Fibroblast of pulmonary artery (primary cell): ENCODE data around the gene GPR107.

Experiments used
- DNase-seq: peaks from one replicate; pipeline ENCODE4 v3.0.0-alpha.2; 2010; ENCODE audit warnings: low read depth
- H3K4me3 ChIP-seq: replicated peaks from 2 replicates; pipeline ENCODE4 v1.5.1; 2011; ENCODE audit warnings: low read depth, mild to moderate bottlenecking, control low read depth, low read length, moderate library complexity
- TF ChIP-seq, protein P1 (sequence below): IDR thresholded peaks from 2 replicates; pipeline ENCODE4 v1.5.1; 2011; ENCODE audit warnings: mild to moderate bottlenecking, control low read depth, low read length, inconsistent platforms; ENCODE audit errors: missing control alignments

Gene GPR107

DNA sequence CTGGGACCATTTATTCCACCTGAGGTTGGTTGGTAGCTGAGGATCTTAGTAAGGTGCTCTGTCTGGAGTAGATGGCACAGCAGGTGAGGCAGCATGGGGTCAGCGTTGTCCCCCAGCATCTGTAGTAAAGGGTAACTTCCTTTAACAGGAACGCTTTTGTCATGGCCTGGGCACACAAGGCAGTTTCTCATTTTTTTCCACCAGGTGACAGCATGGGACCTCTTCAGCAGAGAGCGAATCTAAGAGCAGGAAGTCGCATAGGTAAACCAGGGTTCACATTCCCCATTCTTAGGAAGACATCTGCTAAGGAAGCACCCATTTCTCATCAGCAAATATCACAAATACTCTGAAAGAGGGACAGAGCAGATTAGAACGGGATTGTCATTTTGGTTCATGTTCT is 56.5 kb downstream of the GPR107 start:
- no peak for DNase-seq
- TF ChIP-seq, protein P1, sequence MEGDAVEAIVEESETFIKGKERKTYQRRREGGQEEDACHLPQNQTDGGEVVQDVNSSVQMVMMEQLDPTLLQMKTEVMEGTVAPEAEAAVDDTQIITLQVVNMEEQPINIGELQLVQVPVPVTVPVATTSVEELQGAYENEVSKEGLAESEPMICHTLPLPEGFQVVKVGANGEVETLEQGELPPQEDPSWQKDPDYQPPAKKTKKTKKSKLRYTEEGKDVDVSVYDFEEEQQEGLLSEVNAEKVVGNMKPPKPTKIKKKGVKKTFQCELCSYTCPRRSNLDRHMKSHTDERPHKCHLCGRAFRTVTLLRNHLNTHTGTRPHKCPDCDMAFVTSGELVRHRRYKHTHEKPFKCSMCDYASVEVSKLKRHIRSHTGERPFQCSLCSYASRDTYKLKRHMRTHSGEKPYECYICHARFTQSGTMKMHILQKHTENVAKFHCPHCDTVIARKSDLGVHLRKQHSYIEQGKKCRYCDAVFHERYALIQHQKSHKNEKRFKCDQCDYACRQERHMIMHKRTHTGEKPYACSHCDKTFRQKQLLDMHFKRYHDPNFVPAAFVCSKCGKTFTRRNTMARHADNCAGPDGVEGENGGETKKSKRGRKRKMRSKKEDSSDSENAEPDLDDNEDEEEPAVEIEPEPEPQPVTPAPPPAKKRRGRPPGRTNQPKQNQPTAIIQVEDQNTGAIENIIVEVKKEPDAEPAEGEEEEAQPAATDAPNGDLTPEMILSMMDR: no peak
- no peak overlapping the region for H3K4me3 ChIP-seq

DNA sequence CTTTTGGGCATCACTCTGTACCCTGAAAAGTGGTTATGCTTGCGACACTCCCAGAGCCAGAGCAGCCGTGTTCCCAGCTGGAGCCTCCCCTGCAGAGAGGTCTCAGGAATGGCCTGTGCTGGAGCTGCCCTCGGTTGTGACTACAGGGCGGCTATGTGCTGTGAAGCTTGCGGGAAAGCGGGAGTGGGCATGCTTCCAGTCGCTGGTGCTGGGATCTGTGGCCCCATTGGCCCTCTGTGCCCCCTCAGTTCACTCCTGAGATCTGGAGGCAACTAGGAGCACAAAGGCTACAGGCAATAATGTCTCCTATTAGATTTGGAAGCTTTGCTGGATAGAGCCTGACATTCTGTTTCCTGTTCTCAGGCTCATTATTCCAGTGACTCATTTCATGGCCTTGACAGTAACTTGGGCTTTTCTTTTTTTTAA is 56.9 kb downstream of the GPR107 start:
- no peak overlapping the region for H3K4me3 ChIP-seq
- peak; percentile 44 for DNase-seq
- TF ChIP-seq, protein P1: no peak

DNA sequence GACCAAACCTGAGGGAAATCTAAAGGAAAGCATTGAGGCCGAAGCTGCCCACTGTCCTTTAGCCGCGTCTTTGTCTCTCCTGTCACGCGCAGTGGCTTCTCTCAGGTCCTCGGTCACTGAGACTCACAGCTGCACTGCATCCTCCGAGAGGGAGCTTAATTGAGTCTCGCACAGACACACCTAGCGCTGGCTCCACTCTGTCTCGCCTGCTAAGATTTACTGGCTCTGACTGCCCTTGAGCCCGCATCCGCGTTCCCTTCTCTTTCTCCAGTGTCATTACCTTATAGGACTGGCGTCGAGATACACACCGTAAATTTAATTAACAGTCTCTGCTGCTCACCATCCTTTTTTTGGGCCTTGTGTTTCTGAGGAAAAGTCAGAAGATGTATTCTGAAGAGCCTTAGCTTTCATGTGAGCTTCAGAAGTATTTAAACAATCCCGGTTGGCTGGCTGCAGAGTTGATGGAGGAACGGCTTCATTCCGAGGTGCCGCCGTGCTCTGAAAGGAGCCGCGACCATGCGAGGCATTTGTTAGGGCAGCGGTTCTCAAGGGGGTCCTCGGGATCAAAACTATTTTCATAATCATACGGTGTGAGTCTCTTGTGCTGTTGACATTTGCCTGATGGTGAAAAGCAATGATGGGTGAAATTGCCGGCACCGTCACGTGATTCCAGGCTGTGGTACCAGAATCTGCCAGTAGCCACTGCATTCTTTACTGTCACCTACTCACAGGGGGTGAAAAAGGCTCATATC is 58.3 kb downstream of the GPR107 start:
- no peak overlapping the region for H3K4me3 ChIP-seq
- TF ChIP-seq, protein P1: no peak
- DNase-seq: no peak

DNA sequence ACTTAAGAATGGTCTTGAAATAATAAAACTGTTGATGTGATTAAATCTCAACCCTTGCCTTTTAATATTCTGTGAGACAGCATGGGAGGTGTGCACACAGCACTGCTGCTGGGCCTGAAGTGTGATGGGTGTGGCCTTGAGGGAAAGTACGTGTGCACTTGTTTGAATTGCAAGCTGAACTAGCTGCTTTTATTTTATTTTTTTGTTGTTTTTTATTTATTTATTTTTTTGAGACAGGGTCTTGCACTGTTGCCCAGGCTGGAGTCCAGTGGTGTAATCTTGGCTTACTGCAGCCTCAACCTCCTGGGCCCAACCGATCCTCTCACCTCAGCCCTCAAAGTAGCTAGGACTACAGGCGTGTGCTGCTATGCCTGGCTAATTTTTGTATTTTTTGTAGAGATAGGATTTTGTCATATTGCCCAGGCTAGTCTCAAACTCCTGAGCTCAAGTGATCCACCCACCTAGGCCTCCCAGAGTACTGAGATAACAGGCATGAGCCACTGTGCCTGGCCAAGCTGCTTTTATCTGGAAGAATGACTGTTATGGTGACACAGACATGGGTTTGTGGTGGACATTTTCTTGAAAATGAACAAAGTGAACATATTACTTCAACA is 58.9 kb downstream of the GPR107 start:
- TF ChIP-seq, protein P1: no peak
- DNase-seq: no peak
- H3K4me3 ChIP-seq: no peak overlapping the region

DNA sequence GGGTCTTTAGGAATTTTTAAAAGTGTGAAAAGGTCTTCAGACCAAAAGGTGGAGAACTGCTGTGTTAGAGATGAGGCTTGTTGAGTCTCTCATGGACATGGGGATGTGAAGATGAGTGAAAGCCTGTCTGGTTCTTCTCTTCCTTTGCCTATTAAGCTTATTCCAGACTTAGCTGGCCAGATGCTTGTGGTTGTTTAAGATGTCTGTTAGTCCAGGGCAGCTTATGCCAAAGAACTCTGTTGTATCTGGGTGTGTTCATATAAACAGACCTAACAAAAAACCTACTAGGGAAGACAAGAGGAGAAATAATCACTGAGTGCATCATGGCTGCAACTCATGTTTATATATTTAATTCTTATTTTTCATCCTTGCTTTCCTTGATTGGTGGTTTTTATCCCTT is 61.0 kb downstream of the GPR107 start:
- no peak for DNase-seq
- TF ChIP-seq, protein P1: no peak
- no peak overlapping the region for H3K4me3 ChIP-seq

DNA sequence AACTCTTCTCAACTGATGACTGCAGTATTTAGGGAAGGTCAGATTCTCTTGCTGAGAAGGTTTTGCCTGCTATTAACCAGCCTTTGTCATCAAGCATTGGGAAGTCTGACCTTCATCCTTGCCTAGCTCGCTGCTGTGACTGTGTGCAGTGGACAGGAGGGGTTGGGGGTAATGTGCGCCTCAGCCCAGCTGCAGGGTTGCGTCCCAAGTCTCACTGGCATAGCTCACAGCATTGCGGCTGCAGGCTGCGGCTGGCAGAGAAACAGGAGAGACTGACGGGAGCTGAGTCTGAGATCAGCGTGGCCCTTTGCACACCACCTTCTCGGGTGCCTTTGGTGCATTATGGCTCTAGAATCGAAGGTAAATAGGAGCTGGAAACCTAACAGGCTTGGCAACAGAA is 62.6 kb downstream of the GPR107 start:
- TF ChIP-seq, protein P1: no peak
- no peak overlapping the region for H3K4me3 ChIP-seq
- no peak for DNase-seq

DNA sequence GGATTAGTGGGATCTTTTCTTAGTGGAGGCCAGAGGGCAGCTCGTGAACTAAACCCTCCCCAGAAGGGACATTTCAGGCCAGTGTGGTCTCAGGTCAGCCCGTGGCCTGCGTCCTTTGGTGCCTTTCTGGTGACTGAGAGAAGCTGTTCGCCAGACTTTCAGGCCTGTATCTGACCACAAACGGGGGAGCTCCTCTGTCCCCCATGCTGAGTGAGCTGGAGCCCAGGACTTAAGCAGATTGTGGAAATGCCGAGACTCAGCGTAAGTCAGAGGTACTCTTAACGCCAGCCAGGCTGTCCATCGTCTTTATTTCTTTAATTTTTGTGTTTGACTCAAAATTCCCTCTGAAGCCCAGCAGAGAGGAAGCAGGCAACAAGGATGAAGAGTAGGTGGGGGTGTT is 63.7 kb downstream of the GPR107 start:
- no peak overlapping the region for H3K4me3 ChIP-seq
- TF ChIP-seq, protein P1: no peak
- no peak for DNase-seq
